HG03280 (cell line): ENCODE data around the gene APP.
"Not testable (repeated sequence)": the region's sequence is repeated elsewhere in the genome, so short reads cannot be mapped to it uniquely, and the experiment has no call there.

ENCODE experiments used
- ATAC-seq: cut with Tn5 transposase; IDR thresholded peaks from one replicate; pipeline ENCODE4 v1.9.1; 2021; ENCODE audit warnings: mild to moderate bottlenecking, moderate library complexity; ENCODE audit not compliant: unreplicated experiment

APP gene

DNA sequence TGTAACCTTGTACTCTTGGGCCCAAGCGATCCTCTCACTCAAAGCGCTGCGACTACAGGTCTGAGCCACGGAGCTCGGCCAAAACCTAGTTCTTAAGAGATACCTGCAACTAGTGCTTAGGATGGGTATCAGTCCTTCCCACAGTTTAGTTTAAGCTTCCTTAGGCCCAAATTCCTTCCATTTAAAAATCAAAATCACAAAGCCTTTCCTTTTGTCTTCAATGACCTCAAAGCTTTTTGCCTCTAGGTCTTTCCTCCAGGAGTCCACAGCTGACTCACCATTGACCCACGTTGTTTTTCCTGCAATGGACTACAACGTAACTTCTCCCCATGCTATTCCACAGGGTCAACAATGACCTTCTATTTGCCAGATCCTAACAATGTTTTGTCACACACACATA is 64.0 kb downstream of the APP start:
- ATAC-seq = no peak

- ATAC-seq = no peak
These were observed 64.8 kb downstream of the APP start for GRCh38 chr21:26105819-26106218.

GRCh38 chr21:26100573-26100972 is 70.0 kb downstream of the APP start:
- no peak for ATAC-seq

DNA sequence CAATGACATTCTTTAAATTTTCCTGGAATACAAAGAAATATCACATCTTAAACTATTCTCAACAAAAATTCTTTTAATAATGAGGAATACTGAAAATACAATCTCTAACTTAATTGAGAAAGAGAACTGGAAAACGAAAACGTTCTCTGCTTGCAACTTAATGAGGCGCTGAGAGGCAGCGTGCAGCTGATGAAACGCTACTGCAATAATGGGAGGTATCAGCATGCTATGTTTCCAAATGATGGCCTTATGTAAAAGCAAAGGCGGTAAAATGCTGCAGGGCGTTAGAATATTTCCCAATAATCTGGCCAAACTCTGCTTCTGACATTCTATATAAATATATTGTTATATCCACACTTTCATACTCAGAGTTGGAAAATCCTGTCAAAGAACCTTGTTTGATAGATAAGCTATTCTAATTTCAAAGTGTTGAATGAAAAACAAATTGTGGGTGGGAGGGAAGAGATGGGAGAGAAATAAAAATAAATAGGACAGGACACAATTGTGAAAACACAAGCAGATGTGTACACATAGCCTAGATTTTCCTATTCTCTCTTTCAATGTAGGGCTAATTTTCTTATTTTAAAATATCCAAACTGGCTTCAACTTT is 70.9 kb downstream of the APP start:
- no peak for ATAC-seq

DNA sequence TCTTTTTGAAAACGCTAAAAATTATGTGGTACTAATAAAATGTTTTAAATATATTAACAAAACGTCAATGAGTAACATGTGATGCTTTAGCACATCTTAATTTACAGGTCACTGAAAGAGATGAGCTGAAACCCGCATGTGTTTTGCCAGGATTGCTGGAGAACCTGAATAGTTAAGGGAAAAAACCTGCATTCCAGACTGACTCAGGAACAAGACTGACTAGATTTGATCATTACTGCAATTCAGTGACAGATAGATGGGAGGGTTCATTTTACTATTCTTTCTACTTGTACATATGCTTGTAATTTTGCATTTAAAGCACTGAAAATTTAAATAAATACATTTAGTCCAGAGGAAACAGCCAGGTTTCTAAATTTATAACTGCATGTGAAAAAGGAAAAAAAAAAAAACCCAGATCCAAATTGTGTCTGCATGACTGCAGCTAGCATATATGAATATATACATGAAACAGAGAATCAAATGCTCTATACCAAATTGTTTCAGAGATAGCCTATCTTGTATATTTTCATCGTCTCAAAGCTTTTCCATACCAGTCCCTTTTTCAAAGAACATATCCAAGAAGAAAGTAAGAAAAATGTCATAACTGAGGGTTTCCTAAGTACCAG is 71.7 kb downstream of the APP start:
- ATAC-seq = no peak

GRCh38 chr21:26097475-26097874 is 73.1 kb downstream of the APP start:
- ATAC-seq = no peak

- ATAC-seq = no peak
These were observed 73.8 kb downstream of the APP start for GRCh38 chr21:26096494-26097371.

DNA sequence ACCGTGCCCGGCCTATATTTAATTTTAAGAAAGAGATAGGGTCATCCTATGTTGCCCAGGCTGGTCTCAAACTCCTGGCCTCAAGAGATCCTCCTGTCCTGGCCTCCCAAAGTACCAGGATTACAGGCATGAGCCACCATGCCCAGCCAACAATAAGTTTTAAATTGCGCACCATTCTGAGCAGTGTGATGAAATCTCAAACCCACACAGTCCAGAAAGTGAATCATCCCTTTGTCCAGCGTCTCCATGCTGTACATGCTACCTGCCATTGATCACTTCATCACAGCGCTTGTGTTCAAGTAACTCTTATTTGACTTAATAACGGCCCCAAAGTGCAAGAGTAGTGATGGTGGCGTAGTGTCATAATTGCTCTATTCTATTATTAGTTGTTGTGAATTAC is 75.4 kb downstream of the APP start:
- no peak for ATAC-seq

GRCh38 chr21:26093122-26093521 is 77.4 kb downstream of the APP start:
- ATAC-seq = no peak

DNA sequence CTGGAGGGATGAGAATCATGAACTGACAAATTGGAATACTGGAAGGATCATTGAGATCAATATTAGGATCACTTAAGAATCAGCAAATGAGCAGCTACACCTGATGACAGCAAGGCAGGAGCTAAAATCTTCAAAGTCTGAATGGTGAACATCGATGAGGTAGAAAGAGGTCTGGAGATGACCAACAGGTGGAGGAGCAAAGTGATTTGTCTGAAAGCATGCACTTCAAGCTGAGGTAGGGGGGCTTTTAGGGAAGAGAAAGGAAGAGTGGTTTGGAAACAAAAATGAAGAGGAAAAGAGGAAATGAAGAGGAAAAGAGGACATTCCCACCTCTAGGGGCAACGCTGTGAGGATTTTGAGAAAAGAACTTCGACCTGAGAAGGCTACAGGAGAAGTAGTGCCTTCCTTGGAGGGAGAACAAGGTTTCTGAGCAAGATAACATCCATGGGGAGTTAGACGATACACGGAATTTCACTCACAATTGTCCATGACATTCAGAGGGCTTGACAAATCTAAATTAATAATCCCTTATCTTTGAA is 79.0 kb downstream of the APP start:
- ATAC-seq = no peak

- no peak for ATAC-seq
These were observed 80.8 kb downstream of the APP start for GRCh38 chr21:26089730-26090129.

GRCh38 chr21:26087223-26087918 is 83.2 kb downstream of the APP start:
- no peak for ATAC-seq

- no peak for ATAC-seq
These were observed 84.7 kb downstream of the APP start for GRCh38 chr21:26085882-26086281.

- ATAC-seq = no peak
These were observed 85.4 kb downstream of the APP start for GRCh38 chr21:26085127-26085526.

- no peak for ATAC-seq
These were observed 88.0 kb downstream of the APP start for GRCh38 chr21:26082549-26082948.

GRCh38 chr21:26081175-26081760 is 89.3 kb downstream of the APP start:
- ATAC-seq = not testable (repeated sequence)

DNA sequence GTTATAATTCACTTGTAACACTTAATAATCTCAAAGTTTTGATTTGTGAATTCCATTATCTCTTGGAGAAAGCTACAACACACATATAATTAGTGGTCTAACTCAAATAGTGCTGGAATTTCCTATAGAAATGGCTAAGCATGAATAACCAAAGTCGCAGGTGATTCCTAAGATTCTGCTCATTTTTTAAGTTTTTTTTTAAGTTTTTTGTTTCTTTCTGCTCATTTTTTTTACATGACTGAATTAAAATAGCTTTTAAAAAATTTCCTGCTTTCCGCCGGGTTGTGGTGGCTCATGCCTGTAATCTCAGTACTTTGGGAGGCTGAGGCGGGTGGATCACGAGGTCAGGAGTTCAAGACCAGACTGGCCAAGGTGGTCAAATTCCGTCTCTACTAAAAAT is 90.4 kb downstream of the APP start:
- ATAC-seq = no peak

- ATAC-seq = no peak
These were observed 91.2 kb downstream of the APP start for GRCh38 chr21:26079366-26079765.

- no peak for ATAC-seq
These were observed 93.0 kb downstream of the APP start for GRCh38 chr21:26077521-26077920.

DNA sequence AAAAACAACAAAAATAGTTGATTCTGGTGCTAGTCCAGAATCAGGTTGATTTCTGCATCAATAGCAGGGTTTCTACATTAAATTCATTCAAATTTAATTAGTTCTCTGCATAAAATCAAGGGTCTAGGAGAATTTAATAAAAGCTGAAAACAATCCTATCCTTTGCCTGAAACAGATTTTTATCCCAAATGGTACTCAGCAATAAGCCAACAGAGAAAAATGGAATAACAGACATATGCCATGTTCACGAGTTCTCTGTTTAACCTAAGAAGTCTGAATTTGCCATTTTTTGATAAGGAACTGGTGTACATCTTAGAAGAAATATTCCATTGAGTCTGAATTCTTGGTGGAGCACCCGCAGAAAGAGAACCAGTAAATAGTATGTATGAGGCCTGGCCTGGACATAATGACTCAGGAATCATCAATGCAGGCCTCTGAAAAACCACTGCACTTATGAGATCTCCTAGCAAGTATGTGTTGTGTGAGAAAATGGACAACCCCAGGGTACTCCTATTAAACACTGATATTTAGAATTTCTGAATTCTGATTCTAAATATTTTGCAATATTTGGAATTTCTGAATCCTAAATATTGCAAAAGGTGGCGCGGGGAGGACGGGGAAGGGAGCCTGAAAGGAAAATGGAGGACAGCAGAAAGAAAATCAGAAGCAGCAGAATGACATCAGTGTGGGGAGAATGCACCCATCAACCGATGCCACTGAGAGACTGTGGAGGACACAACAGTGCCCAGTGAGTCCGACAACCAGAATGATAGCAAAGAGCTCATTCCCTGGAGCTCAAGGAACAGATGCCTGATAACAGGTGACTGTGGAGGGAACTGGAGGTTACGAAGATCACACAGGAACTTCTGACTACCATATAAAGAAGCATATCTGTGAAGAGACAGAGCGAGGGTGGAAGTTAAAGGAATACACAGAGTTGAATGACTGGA is 97.6 kb downstream of the APP start:
- no peak for ATAC-seq
